ENCODE data around the gene FGF18.

GRCh38 chr5:171426680-171427079 is 7.2 kb downstream of the FGF18 start:
- no peak for TF ChIP-seq CTCF (conservative IDR thresholded peaks at IDR 0.05; ENCODE audit: low read length)
- TF ChIP-seq EZH2phosphoT487 (IDR thresholded peaks at IDR 0.05; ENCODE audit: borderline replicate concordance) = no peak

Measured in Loucy (cell line).